Eye (tissue), 1 donor: ENCODE data around the gene FSTL1.

Source experiments
- DNase-seq: peaks from one replicate; pipeline ENCODE4 v3.0.0-alpha.2; 2015

The FSTL1 gene

GRCh38 chr3:120348991-120349854 is 101.6 kb downstream of the FSTL1 start, which contains the start of gene LRRC58:
Gene LRRC58 (minus strand): TSS chr3:120349354. CDS start chr3:120349243, 111 bp downstream.
- DNase-seq, result peak; percentile 97

DNA sequence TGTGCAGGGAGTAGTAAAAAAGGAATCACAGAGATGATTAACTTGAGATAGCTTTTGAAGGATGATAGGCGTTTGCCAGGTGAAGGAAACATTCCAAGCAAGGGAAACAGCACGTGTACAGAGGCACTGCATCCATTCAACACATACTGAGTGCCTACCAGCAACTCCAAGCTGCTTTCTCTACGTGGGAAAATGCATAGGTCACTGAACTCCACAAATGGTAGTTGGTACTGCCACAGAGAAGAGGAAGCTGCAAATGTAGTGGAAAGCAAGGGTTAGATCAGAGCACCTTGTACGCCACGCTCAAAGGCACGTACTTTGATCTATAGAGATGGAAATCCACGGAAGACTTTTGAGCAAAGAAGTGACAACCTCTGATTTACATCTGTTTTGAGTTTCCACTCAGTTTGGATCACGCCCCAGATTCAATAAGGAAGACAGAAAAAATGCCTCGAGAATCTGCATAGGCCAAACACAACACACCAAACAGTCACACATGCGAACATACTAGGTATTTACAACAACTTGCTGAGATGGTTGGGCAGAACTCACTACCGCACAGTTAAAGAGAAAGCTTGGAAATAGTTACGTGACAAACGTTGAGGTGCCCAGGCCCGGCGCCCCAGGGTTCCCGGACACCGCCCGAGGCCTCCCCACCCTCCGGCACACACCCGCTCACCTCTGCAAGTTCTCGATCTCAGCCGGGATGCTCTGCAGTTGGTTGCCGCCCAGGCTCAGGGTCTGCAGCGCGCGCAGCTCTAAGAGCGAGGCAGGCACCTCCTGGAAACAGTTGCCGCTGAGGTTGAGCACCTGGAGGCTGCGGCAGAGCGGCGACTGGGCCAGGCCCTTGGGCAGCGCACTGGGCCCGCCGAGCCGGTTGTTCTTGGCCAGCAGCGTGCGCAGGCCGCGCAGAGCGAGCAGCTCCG is 102.5 kb downstream of the FSTL1 start:
- no peak for DNase-seq

- DNase-seq, result no peak
Observed at GRCh38 chr3:120344349-120344748, 106.4 kb downstream of the FSTL1 start.
